NCI-H345 treated with DMSO at 0.1 percent for 48 hours (cell line): ENCODE measurements around the gene TAS2R60.
"Not testable (repeated sequence)": the region's sequence is repeated elsewhere in the genome, so short reads cannot be mapped to it uniquely, and the experiment has no call there.

Source experiments
- DNase-seq: peaks from one replicate; lab custom pipeline; 2025; ENCODE audit not compliant: unreplicated experiment; lab: John Stamatoyannopoulos, UW

TAS2R60 gene

GRCh38 chr7:143410521-143411004 lies 32.7 kb upstream of the TAS2R60 start:
- DNase-seq: no peak

GRCh38 chr7:143411976-143412708 lies 31.1 kb upstream of the TAS2R60 start:
- DNase-seq: no peak

- no peak for DNase-seq
These were observed 30.1 kb upstream of the TAS2R60 start for GRCh38 chr7:143413123-143413522.

GRCh38 chr7:143415209-143415608 lies 28.0 kb upstream of the TAS2R60 start:
- not testable (repeated sequence) for DNase-seq

DNA sequence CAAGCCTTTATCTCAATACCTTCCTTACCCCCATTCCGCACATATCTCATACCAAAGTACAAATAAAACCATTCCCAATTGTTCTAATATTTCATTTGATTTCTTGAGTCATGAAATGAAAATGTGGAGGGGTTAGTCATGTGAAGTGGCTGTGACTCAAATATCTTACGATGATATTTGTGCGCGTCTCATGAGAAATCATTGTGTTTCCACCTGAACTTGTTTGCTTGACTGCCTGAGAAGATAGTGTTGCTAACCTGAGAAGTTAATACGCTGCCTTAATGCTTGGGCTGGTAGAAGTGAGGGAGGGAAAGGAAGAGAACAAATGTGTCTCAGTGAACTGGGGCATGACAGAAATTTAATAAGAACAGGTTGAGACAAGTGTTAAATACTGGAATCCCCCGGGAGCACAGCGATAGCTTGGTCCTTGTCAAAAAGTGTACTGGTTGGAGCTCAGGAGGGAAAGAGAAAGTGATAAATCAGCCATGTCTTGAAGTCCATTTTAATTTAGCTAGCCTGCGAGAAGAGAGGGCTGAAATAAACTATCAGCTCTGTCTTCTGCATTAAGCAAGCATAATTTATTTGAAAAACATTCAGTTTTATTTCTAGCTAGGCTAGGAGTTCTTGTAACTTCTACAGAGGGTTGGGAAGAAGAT lies 27.4 kb upstream of the TAS2R60 start:
- no peak for DNase-seq

- peak; percentile 33 for DNase-seq
These were observed 26.6 kb upstream of the TAS2R60 start for GRCh38 chr7:143416565-143417149.

DNA sequence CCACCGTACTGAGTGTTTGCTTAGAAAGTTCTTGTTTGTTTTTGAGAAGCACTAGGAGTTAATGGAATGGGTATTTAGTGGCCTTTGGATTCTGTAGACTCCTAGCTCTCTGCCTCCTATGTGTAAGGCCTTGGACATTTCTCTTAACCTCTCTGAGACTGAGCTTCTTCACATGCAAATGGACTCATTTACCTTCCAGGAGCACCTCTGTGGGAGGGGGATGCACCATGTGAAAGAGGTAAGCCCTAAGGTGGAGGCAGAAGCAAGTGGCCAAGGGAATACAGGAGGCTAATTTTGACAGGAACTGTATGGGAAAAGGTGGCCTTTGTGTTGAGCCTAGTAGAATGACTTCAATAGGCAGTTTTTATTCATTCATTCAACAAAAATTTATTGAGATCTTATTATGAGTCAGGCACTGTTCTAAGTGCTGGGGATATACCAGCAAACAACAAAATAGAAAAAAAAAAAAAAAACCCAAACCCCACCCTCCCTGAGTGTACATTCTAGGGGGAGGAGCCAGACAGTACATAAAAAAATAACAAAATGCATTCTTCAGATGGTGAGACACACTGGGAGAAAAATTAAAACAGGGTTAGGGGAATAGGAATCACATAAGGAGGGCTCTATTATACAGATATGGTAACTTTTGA lies 25.4 kb upstream of the TAS2R60 start:
- DNase-seq: no peak

DNA sequence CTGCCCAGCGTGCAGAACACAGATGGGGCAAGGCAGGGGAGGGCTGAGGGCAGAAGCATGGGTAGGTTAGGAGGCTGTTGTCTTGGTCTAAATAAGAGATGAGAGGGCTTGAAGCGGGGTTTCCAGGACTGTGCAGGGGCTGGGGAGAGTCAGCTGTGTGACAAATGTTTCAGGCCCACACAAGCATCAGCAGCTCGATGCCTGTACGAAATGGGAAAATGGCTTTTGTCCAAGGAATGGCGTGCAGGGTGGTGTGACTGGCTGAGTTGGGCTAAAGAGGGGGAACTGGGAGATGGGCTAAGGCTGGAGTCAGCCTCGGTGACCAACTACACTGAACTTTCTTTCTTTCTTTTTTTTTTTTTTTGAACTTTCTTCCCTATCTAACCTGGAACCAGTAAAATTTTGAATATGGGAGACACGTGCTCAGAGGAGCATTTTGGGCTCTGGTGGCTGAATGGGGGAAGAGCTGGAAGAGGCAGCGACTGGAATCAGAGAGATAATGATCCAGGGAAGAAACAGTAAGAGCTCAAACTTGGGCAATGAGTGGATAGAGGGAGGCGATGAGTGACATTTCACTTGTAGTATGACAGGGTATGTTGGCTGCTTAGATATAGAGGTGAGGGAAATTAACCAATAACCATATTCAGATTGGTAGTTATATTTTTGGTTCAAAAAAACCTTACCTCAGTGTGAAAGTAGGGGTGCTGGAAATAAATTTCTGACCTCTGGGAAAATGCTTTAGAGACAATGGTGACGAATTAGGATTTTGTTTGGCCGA lies 24.4 kb upstream of the TAS2R60 start:
- no peak for DNase-seq

GRCh38 chr7:143419880-143420279 lies 23.4 kb upstream of the TAS2R60 start:
- DNase-seq: no peak

DNA sequence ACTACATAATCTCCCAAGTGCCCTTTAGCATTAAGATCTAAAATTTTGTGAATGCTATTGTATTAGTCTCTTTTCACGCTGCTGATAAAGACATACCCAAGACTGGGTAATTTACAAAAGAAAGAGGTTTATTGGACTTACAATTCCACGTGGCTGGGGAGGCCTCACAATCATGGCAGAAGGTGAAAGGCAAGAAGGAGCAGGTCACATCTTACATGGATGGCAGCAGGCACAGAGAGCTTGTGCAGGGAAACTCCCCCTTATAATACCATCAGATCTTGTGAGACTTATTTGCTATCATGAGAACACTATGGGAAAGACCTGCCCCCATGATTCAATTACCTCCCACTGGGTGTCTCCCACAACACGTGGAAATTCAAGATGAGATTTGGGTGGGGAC lies 22.6 kb upstream of the TAS2R60 start:
- not testable (repeated sequence) for DNase-seq

DNA sequence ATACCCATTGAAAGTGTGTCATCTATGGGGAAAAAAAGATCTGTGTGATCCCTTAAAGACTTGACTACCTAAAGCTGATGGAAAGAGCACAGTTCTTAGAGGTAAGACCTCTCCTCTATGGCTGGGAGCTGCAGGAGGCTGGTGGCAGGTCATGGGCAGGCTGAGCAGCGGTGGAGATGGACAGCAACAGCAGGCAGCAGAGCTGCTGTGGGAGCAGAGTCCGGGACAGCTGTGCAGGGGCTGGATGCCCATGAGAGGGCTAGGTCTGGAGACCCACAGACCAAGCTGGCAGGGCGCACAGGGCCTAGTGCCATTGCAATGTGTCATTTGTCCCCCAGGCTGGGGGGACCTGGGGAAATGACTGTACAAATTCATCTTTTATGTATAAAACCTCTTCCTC lies 21.2 kb upstream of the TAS2R60 start:
- no peak for DNase-seq

GRCh38 chr7:143424476-143424875 lies 18.8 kb upstream of the TAS2R60 start:
- not testable (repeated sequence) for DNase-seq

DNA sequence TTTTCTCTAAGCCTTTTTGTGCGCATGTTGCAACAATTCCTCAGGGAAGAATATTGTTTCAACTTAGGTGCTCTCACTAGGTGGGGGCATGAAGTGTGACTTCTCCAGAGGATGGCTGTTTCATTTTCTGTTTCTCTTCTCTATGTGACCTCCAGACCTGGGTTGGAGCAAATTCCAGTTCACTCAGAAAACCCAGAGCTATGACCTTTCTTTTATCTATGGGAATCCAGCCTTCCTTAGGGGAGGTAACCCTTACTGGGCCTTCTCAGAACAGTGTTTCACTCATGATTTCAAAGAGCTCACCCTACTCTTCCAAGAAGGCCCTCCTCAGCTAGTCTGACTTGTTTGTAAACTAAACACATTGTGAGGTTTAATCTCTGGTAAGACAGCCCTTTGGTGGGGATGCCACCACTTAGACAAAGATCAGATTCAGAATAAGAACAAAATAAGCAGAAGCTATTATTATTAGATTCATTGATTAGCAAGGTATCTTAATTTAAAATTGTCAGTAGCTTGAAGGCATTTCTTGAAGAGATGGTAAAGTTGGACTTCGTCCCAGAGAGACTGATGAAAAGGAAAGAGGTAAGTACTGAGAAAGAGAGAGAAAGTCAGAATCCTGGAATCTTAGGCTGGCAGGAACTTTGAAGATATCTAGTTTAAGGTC lies 16.6 kb upstream of the TAS2R60 start:
- no peak for DNase-seq

GRCh38 chr7:143429770-143430698 lies 13.2 kb upstream of the TAS2R60 start:
- no peak for DNase-seq

GRCh38 chr7:143431109-143431508 lies 12.1 kb upstream of the TAS2R60 start:
- no peak for DNase-seq

- no peak for DNase-seq
These were observed 9.5 kb upstream of the TAS2R60 start for GRCh38 chr7:143433759-143434158.

- DNase-seq: no peak
These were observed 8.6 kb upstream of the TAS2R60 start for GRCh38 chr7:143434660-143435059.

- no peak for DNase-seq
These were observed 8.0 kb upstream of the TAS2R60 start for GRCh38 chr7:143435266-143435665.

- no peak for DNase-seq
These were observed 6.8 kb upstream of the TAS2R60 start for GRCh38 chr7:143436325-143436946.
